Measurements from ENCODE around the gene SLC41A2.

DNA sequence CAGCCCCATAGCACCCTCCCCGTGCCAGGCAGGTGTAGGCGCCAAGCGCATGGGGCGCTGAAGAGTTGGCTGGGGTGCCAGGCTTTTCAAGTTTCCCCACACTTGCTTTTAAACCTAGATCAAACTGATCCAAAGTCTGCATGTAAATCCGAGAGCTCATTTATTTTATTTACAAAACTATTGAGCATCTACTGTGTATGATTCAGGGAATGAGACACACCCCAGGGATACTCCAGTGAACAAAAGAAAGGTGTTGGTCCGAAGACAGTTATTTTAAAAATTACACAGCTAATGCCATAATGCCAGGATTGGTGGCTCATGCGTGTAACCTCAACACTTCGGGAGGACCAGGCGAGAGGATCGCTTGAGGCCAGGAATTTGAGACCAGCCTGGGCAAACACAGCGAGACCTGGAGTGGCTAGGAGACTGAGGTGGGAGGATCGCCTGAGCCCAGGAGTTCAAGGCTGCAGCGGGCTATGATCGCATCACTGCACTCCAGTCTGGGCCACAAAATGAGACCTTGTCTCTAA lies 780 bp upstream of the SLC41A2 start:
- no peak for TF ChIP-seq POLR2A (IDR thresholded peaks at IDR 0.05)
- peak in 1 of 4 donors; percentile 28 for TF ChIP-seq CTCF (IDR thresholded peaks at IDR 0.05)
